Measurements from ENCODE around the gene PNPLA6. TPM values are rescaled to one million over a fixed set of nuclear protein-coding genes. Genes with fewer than 3 reads are reported as not detected.

Gene PNPLA6
- total RNA-seq, 1 experiment from 2014 or later, result 60.1 TPM

DNA sequence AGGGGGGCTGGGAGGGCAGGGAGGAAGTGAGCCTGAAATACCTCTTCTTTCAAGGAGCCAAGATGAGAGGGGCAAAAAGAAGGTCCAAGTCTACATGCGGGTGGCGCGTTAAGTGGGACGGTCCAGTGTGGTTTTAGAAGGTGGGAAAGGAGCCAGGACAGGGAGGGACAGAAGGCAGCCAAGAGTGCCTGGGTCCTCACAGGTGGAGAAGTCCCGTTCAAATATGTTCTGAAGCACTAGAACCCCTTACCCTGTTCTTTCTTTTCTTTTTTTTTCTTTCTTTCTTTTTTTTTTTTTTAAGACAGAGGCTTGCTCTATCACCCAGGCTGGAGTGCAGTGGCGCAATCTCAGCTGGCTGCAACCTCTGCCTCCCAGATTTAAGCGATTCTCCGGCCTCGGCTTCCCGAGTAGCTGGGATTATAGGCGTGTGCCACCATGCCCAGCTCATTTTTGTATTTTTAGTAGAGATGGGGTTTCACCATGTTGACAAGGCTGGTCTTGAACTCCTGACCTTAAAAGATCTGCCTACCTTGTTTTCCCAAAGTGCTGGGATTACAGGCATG, 67.5 kb downstream of the PNPLA6 start:
- intact Hi-C loops (cut with micrococcal nuclease; ENCODE audit: unreplicated experiment), result no loop called here
- H3K27ac Mint-ChIP-seq (ENCODE audit: unreplicated experiment), result no peak overlapping the region
- TF ChIP-seq, protein P1, sequence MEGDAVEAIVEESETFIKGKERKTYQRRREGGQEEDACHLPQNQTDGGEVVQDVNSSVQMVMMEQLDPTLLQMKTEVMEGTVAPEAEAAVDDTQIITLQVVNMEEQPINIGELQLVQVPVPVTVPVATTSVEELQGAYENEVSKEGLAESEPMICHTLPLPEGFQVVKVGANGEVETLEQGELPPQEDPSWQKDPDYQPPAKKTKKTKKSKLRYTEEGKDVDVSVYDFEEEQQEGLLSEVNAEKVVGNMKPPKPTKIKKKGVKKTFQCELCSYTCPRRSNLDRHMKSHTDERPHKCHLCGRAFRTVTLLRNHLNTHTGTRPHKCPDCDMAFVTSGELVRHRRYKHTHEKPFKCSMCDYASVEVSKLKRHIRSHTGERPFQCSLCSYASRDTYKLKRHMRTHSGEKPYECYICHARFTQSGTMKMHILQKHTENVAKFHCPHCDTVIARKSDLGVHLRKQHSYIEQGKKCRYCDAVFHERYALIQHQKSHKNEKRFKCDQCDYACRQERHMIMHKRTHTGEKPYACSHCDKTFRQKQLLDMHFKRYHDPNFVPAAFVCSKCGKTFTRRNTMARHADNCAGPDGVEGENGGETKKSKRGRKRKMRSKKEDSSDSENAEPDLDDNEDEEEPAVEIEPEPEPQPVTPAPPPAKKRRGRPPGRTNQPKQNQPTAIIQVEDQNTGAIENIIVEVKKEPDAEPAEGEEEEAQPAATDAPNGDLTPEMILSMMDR (IDR thresholded peaks at IDR 0.05; ENCODE audit: unreplicated experiment), result no peak
- no peaks in the 10 kb centered on the region for H3K9me3 Mint-ChIP-seq (ENCODE audit: low read depth, unreplicated experiment)
- BruUV-seq (replicated peaks), result no TSS peak
- DNase-seq, result no peak
- peaks cover 12% of the 10 kb centered on the region for H3K36me3 Mint-ChIP-seq (ENCODE audit: insufficient read depth, unreplicated experiment)
- CTCF ChIA-PET, result no interaction called here
- no peaks in the 10 kb centered on the region for H3K27me3 Mint-ChIP-seq (ENCODE audit: unreplicated experiment)
- H3K4me1 Mint-ChIP-seq (ENCODE audit: low read depth, unreplicated experiment), result peaks cover 1% of the 10 kb centered on the region
- no peak overlapping the region for H3K4me3 Mint-ChIP-seq (ENCODE audit: low read depth, unreplicated experiment)

DNA sequence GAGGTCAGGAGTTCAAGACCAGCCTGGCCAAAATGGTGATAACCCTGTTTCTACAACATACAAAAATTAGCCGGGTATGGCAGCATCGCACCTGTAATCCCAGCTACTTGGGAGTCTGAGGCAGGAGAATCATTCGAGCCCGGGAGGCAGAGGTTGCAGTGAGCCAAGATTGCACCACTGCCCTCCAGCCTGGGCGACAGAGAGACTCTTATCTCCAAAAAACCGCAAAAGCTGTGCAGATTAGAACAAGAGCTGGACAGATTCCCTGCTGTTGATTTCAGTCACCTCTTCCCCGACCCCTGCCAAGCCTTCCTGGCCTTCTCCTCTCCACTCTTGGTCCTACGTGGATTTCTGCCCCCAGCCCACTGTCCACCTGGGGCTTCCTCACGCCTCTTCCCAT, 68.4 kb downstream of the PNPLA6 start:
- no TSS peak for BruUV-seq (replicated peaks)
- CTCF ChIA-PET, result no interaction called here
- H3K27ac Mint-ChIP-seq (ENCODE audit: unreplicated experiment), result no peak overlapping the region
- peaks cover 11% of the 10 kb centered on the region for H3K36me3 Mint-ChIP-seq (ENCODE audit: insufficient read depth, unreplicated experiment)
- H3K9me3 Mint-ChIP-seq (ENCODE audit: low read depth, unreplicated experiment), result no peaks in the 10 kb centered on the region
- intact Hi-C loops (cut with micrococcal nuclease; ENCODE audit: unreplicated experiment), result no loop called here
- TF ChIP-seq, protein P1 (IDR thresholded peaks at IDR 0.05; ENCODE audit: unreplicated experiment), result no peak
- no peaks in the 10 kb centered on the region for H3K27me3 Mint-ChIP-seq (ENCODE audit: unreplicated experiment)
- H3K4me1 Mint-ChIP-seq (ENCODE audit: low read depth, unreplicated experiment), result no peaks in the 10 kb centered on the region
- no peak overlapping the region for H3K4me3 Mint-ChIP-seq (ENCODE audit: low read depth, unreplicated experiment)
- no peak for DNase-seq

DNA sequence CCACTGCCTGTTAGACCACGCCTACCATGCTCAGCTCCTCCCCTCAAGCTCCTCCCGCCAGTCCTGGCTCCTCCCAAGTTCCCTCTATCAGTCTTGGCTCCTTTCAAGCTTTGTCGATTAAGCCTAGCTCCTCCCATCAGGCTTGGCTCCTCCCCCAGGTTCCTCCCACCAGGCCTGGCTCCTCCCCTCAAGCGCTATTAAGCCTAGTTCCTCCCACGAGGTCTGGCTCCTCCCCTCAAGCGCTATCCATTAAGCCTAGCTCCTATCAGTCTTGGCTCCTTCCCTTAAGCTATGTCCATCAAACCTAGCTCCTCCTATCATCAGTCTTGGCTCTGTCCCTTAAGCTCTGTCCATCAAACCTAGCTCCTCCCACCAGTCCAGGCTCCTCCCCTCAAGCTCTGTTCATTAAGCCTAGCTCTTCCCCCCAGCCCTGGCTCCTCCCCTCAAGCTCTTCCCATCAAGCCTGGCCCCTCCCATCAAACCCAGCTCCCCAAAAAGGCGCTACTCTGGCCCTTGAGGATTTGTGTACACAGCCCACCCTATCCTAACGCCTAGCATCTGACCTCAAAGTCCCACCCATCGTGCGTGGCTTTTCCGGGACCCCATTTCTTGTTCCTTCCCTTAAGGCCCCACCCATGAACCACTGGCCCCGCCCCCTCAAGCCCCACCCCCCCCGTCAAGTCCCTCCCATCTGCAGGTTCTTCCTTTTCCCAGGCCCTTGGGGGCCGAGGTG, 70.1 kb downstream of the PNPLA6 start:
- intact Hi-C loops (cut with micrococcal nuclease; ENCODE audit: unreplicated experiment), result no loop called here
- Mint-ChIP-seq H3K9me3 (ENCODE audit: low read depth, unreplicated experiment) (no peaks in the 10 kb centered on the region), H3K4me1 (ENCODE audit: low read depth, unreplicated experiment) (no peaks in the 10 kb centered on the region), H3K4me3 (ENCODE audit: low read depth, unreplicated experiment) (no peak overlapping the region), H3K27ac (ENCODE audit: unreplicated experiment) (no peak overlapping the region), H3K27me3 (ENCODE audit: unreplicated experiment) (no peaks in the 10 kb centered on the region), H3K36me3 (ENCODE audit: insufficient read depth, unreplicated experiment) (peaks cover 11% of the 10 kb centered on the region)
- DNase-seq, result peak; percentile 25
- CTCF ChIA-PET, result interaction anchor here (0.6 kb wide), 1 partner anchor 252 kb away, joined by 3 read pairs; no protein-coding TSS in a partner anchor
- TF ChIP-seq, protein P1 (IDR thresholded peaks at IDR 0.05; ENCODE audit: unreplicated experiment), result no peak
- no TSS peak for BruUV-seq (replicated peaks)

DNA sequence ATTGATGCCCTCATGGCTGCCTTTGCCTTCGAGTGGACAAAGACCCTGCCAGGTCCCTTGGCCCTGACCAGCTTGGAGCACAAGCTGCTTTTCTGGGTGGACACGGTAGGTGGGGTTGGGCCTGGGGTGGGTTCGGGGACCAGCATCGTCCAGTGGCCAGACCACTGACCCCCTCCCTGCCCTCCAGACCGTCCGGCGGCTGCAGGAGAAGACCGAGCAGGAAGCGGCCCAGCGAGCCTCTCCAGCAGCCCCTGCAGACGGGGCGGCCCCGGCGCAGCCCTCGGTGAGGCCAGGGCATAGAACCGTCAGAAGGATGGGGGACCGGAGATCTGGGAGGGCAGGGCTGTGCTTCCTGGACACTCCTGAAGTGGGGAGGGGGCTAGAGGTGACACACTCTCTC, 70.8 kb downstream of the PNPLA6 start:
- intact Hi-C loops (cut with micrococcal nuclease; ENCODE audit: unreplicated experiment), result no loop called here
- Mint-ChIP-seq H3K27me3 (ENCODE audit: unreplicated experiment) (no peaks in the 10 kb centered on the region), H3K4me1 (ENCODE audit: low read depth, unreplicated experiment) (no peaks in the 10 kb centered on the region), H3K36me3 (ENCODE audit: insufficient read depth, unreplicated experiment) (peaks cover 16% of the 10 kb centered on the region), H3K4me3 (ENCODE audit: low read depth, unreplicated experiment) (no peak overlapping the region), H3K9me3 (ENCODE audit: low read depth, unreplicated experiment) (no peaks in the 10 kb centered on the region), H3K27ac (ENCODE audit: unreplicated experiment) (no peak overlapping the region)
- CTCF ChIA-PET, result interaction anchor here (0.6 kb wide), 1 partner anchor 252 kb away, joined by 3 read pairs; no protein-coding TSS in a partner anchor
- TF ChIP-seq, protein P1 (IDR thresholded peaks at IDR 0.05; ENCODE audit: unreplicated experiment), result no peak
- no peak for DNase-seq
- no TSS peak for BruUV-seq (replicated peaks)

Measured in Calu3 (cell line).